Measurements from ENCODE around the gene INAFM1.
"Not testable (repeated sequence)": the region's sequence is repeated elsewhere in the genome, so short reads cannot be mapped to it uniquely, and the experiment has no call there.

Gene INAFM1

GRCh38 chr19:47275791-47276461 is 1.2 kb downstream of the INAFM1 start:
- DNase-seq: no peak
- Histone ChIP-seq H3K27ac (ENCODE audit: low read length) (no peak overlapping the region), H3K4me3 (ENCODE audit: low read length) (no peak overlapping the region), H3K27me3 (replicated peaks; ENCODE audit: insufficient read depth, low read length) (no peaks in the 10 kb centered on the region), H3F3A (ENCODE audit: insufficient read depth, low read length) (peaks cover 15% of the 10 kb centered on the region; the same call in 1 of the 2 replicates), H3K36me3 (replicated peaks; ENCODE audit: insufficient read depth, low read length) (no peaks in the 10 kb centered on the region), H3K4me1 (ENCODE audit: low read length) (no peaks in the 10 kb centered on the region), H3K9ac (ENCODE audit: low read length) (no peak overlapping the region), H3K9me3 (replicated peaks; ENCODE audit: insufficient read depth, low read length) (no peaks in the 10 kb centered on the region), H4K20me1 (ENCODE audit: insufficient read depth, low read length) (no peaks in the 10 kb centered on the region), H2AFZ (ENCODE audit: low read length) (no peak overlapping the region), H3K79me2 (ENCODE audit: low read length) (no peaks in the 10 kb centered on the region), H3K4me2 (ENCODE audit: low read depth, low read length) (no peak overlapping the region), H3K9me2 (replicated peaks; ENCODE audit: insufficient read depth, low read length) (no peaks in the 10 kb centered on the region)
- TF ChIP-seq EZH2phosphoT487 (IDR thresholded peaks at IDR 0.05; ENCODE audit: low read length): no peak
- TF ChIP-seq CTCF (IDR thresholded peaks at IDR 0.05; ENCODE audit: low read length): no peak
- no peak for TF ChIP-seq EZH2 (optimal IDR thresholded peaks at IDR 0.05; ENCODE audit: low read depth, low read length)

GRCh38 chr19:47276513-47276912 is 1.8 kb downstream of the INAFM1 start:
- H3K4me1 ChIP-seq (ENCODE audit: low read length); H2AFZ ChIP-seq (ENCODE audit: low read length); H3K36me3 ChIP-seq (replicated peaks; ENCODE audit: insufficient read depth, low read length); H3K9ac ChIP-seq (ENCODE audit: low read length); H4K20me1 ChIP-seq (ENCODE audit: insufficient read depth, low read length); H3K79me2 ChIP-seq (ENCODE audit: low read length); H3K9me3 ChIP-seq (replicated peaks; ENCODE audit: insufficient read depth, low read length); DNase-seq; H3K4me2 ChIP-seq (ENCODE audit: low read depth, low read length); H3K27ac ChIP-seq (ENCODE audit: low read length); H3K4me3 ChIP-seq (ENCODE audit: low read length); H3K9me2 ChIP-seq (replicated peaks; ENCODE audit: insufficient read depth, low read length); H3K27me3 ChIP-seq (replicated peaks; ENCODE audit: insufficient read depth, low read length): not testable (repeated sequence)
- peaks cover 15% of the 10 kb centered on the region; the same call in 1 of the 2 replicates for H3F3A ChIP-seq (ENCODE audit: insufficient read depth, low read length)

- DNase-seq: peak; percentile 57
- TF ChIP-seq EZH2phosphoT487 (IDR thresholded peaks at IDR 0.05; ENCODE audit: low read length) (no peak), CTCF (IDR thresholded peaks at IDR 0.05; ENCODE audit: low read length) (peak; percentile 56)
- Histone ChIP-seq H3K79me2 (ENCODE audit: low read length) (no peaks in the 10 kb centered on the region), H3K9me2 (replicated peaks; ENCODE audit: insufficient read depth, low read length) (no peaks in the 10 kb centered on the region), H3K9me3 (replicated peaks; ENCODE audit: insufficient read depth, low read length) (no peaks in the 10 kb centered on the region), H3K4me1 (ENCODE audit: low read length) (no peaks in the 10 kb centered on the region), H3K4me2 (ENCODE audit: low read depth, low read length) (no peak overlapping the region), H3K36me3 (replicated peaks; ENCODE audit: insufficient read depth, low read length) (no peaks in the 10 kb centered on the region), H4K20me1 (ENCODE audit: insufficient read depth, low read length) (no peaks in the 10 kb centered on the region), H3F3A (ENCODE audit: insufficient read depth, low read length) (no peaks in the 10 kb centered on the region), H3K27me3 (replicated peaks; ENCODE audit: insufficient read depth, low read length) (no peaks in the 10 kb centered on the region), H3K4me3 (ENCODE audit: low read length) (no peak overlapping the region), H3K9ac (ENCODE audit: low read length) (no peak overlapping the region), H2AFZ (ENCODE audit: low read length) (no peak overlapping the region), H3K27ac (ENCODE audit: low read length) (no peak overlapping the region)
Observed at GRCh38 chr19:47280183-47280797, 5.6 kb downstream of the INAFM1 start.

- TF ChIP-seq CTCF (IDR thresholded peaks at IDR 0.05; ENCODE audit: low read length): no peak
- TF ChIP-seq EZH2 (optimal IDR thresholded peaks at IDR 0.05; ENCODE audit: low read depth, low read length): no peak
- no peak for TF ChIP-seq EZH2phosphoT487 (IDR thresholded peaks at IDR 0.05; ENCODE audit: low read length)
- Histone ChIP-seq H3K9me2 (replicated peaks; ENCODE audit: insufficient read depth, low read length) (no peaks in the 10 kb centered on the region), H2AFZ (ENCODE audit: low read length) (no peak overlapping the region), H3K9ac (ENCODE audit: low read length) (no peak overlapping the region), H3K9me3 (replicated peaks; ENCODE audit: insufficient read depth, low read length) (no peaks in the 10 kb centered on the region), H3K27me3 (replicated peaks; ENCODE audit: insufficient read depth, low read length) (no peaks in the 10 kb centered on the region), H3K36me3 (replicated peaks; ENCODE audit: insufficient read depth, low read length) (no peaks in the 10 kb centered on the region), H4K20me1 (ENCODE audit: insufficient read depth, low read length) (no peaks in the 10 kb centered on the region), H3K79me2 (ENCODE audit: low read length) (no peaks in the 10 kb centered on the region), H3K4me1 (ENCODE audit: low read length) (no peaks in the 10 kb centered on the region), H3K27ac (ENCODE audit: low read length) (no peak overlapping the region), H3F3A (ENCODE audit: insufficient read depth, low read length) (no peaks in the 10 kb centered on the region), H3K4me3 (ENCODE audit: low read length) (no peak overlapping the region), H3K4me2 (ENCODE audit: low read depth, low read length) (no peak overlapping the region)
- no peak for DNase-seq
Observed at GRCh38 chr19:47283405-47284059, 8.8 kb downstream of the INAFM1 start.

Measured in MM.1S (cell line).